ENCODE measurements around the gene ETFA.

- TF ChIP-seq, protein P1, sequence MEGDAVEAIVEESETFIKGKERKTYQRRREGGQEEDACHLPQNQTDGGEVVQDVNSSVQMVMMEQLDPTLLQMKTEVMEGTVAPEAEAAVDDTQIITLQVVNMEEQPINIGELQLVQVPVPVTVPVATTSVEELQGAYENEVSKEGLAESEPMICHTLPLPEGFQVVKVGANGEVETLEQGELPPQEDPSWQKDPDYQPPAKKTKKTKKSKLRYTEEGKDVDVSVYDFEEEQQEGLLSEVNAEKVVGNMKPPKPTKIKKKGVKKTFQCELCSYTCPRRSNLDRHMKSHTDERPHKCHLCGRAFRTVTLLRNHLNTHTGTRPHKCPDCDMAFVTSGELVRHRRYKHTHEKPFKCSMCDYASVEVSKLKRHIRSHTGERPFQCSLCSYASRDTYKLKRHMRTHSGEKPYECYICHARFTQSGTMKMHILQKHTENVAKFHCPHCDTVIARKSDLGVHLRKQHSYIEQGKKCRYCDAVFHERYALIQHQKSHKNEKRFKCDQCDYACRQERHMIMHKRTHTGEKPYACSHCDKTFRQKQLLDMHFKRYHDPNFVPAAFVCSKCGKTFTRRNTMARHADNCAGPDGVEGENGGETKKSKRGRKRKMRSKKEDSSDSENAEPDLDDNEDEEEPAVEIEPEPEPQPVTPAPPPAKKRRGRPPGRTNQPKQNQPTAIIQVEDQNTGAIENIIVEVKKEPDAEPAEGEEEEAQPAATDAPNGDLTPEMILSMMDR (IDR thresholded peaks at IDR 0.05; ENCODE audit: low read depth, low read length): no peak
- peak; percentile 76 for TF ChIP-seq MYC (IDR thresholded peaks at IDR 0.05; ENCODE audit: low read depth, low read length)
Observed at GRCh38 chr15:76336254-76337058, 25.2 kb upstream of the ETFA start, which contains the start of gene ISL2.
